ENCODE data around the gene BNIP5. TPM values are rescaled to one million over a fixed set of nuclear protein-coding genes. Genes with fewer than 3 reads are reported as not detected.

The BNIP5 gene
- not detected in 5 replicates for total RNA-seq (2022; extraction: Qiagen RNA extraction)

DNA sequence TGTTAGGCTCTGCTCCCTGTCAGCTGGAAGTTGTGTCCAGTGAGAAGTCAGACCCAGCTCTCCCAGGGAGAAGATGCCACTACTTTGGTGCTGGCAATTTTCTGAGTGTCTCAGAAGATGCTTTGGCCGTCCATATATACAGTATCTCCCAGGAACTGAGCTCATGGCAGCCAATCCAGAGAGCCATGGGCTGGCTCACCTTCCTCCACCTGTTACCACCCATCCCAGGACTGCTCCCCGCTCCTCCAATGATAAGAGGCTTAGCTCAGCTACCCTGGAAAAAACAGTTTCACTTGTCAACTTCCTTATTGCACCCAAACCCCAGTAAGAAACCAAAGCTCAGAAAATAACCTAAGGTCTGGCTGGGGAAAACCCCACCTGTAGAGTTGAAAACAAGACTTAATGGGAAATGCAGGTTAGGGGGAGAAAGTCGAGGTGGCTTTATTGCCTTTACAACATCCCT, at the start of gene BNIP5:
Gene BNIP5 (minus strand): TSS at position 110 of the 463 bp plus-strand sequence. CDS start 6,198 bp downstream, outside the sequence.

GRCh38 chr6:36269834-36270705, 66.6 kb downstream of the BNIP5 start, which contains the start of gene PNPLA1:
Gene PNPLA1, plus strand, starts transcription at chr6:36270060. Its CDS starts 400 bp downstream, at chr6:36270460.

Other genes with a start within 250 kb of the BNIP5 start
- gene MAPK13, start 206.4 kb downstream of the BNIP5 start, total RNA-seq (2022; extraction: Qiagen RNA extraction), result 0.55 to 1.3 TPM (median 0.73 TPM) in 5 replicates
- gene BRPF3, start 140.1 kb downstream of the BNIP5 start, total RNA-seq (2022; extraction: Qiagen RNA extraction), result 10.1 to 12.0 TPM (median 10.4 TPM) in 5 replicates
- not detected in 5 replicates for gene PNPLA1, start 66.8 kb downstream of the BNIP5 start, total RNA-seq (2022; extraction: Qiagen RNA extraction)
- gene ETV7, start 50.8 kb upstream of the BNIP5 start, total RNA-seq (2022; extraction: Qiagen RNA extraction), result 0.13 to 0.18 TPM (median 0.16 TPM) in 4 of 5 replicates, not detected in the other
- gene PXT1, start 106.0 kb upstream of the BNIP5 start, total RNA-seq (2022; extraction: Qiagen RNA extraction), result not detected in 5 replicates
- gene KCTD20, start 106.1 kb upstream of the BNIP5 start, total RNA-seq (2022; extraction: Qiagen RNA extraction), result 16.7 to 21.2 TPM (median 19.0 TPM) in 5 replicates
- gene STK38, start 210.6 kb upstream of the BNIP5 start, total RNA-seq (2022; extraction: Qiagen RNA extraction), result 16.7 to 21.4 TPM (median 18.3 TPM) in 5 replicates